Bronchial epithelial cell (primary cell): ENCODE data around the gene BLACAT1. TPM values are rescaled to one million over a fixed set of nuclear protein-coding genes. Genes with fewer than 3 reads are reported as not detected.

Experiments used
- DNase-seq: peaks from one replicate; pipeline ENCODE4 v3.0.0-alpha.2; 2010; ENCODE audit warnings: low read depth
- FAIRE-seq: peaks from 2 replicates; lab custom pipeline; 2011; peaks lifted over from hg19 to GRCh38; lab: Jason Lieb, UNC
- H3K27me3 ChIP-seq: 2 replicates; pipeline ENCODE4 v1.5.1; 2011; ENCODE audit warnings: low read length; ENCODE audit not compliant: control insufficient read depth, insufficient read depth
- H3K36me3 ChIP-seq: 2 replicates; pipeline ENCODE4 v1.5.1; 2011; ENCODE audit warnings: low read length; ENCODE audit not compliant: control insufficient read depth, insufficient read depth
- H3K4me3 ChIP-seq: 2 replicates; pipeline ENCODE4 v1.5.1; 2011; ENCODE audit warnings: mild to moderate bottlenecking, low read depth, low read length, control low read depth
- total RNA-seq: library from RNA; depleted of rRNA; stranded (reverse); fragments of >200 nt; gene quantifications from 2 replicates; pipeline ENCODE4 v1.2.1, GENCODE V29; 2014
- TF ChIP-seq, protein P1 (sequence below): IDR thresholded peaks from 2 replicates; pipeline ENCODE4 v1.5.1; 2011; ENCODE audit warnings: mild to moderate bottlenecking, moderate library complexity, low read length, control low read depth, inconsistent platforms; ENCODE audit not compliant: insufficient read depth, severe bottlenecking

Gene BLACAT1
- total RNA-seq, 1 donor from 2014 or later = 0.79 TPM

DNA sequence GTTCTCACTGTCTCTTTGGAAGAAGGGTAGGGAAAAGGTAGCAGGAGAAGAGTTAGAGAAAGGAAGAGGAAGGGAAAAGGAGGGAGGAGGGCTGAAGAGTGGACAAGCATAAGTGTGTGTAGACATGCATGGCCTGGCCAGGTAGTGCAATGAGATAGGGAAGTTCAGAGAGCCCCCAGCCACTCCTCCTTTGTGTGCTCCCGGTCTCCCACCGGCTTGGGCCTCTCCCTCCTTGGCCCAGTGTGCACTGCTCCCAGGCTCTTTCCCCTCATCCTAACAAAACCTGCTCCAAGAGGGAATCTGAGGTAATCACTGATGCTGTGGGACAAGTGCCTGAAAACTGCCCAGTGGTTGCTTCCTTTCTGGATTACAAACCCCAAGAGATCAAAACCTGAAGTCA lies 23.7 kb downstream of the BLACAT1 start:
- Histone ChIP-seq H3K4me3 (no peak overlapping the region), H3K27me3 (peaks cover 2% of the 10 kb centered on the region), H3K36me3 (no peaks in the 10 kb centered on the region)
- FAIRE-seq = no peak
- no peak for DNase-seq
- TF ChIP-seq, protein P1, sequence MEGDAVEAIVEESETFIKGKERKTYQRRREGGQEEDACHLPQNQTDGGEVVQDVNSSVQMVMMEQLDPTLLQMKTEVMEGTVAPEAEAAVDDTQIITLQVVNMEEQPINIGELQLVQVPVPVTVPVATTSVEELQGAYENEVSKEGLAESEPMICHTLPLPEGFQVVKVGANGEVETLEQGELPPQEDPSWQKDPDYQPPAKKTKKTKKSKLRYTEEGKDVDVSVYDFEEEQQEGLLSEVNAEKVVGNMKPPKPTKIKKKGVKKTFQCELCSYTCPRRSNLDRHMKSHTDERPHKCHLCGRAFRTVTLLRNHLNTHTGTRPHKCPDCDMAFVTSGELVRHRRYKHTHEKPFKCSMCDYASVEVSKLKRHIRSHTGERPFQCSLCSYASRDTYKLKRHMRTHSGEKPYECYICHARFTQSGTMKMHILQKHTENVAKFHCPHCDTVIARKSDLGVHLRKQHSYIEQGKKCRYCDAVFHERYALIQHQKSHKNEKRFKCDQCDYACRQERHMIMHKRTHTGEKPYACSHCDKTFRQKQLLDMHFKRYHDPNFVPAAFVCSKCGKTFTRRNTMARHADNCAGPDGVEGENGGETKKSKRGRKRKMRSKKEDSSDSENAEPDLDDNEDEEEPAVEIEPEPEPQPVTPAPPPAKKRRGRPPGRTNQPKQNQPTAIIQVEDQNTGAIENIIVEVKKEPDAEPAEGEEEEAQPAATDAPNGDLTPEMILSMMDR = no peak

DNA sequence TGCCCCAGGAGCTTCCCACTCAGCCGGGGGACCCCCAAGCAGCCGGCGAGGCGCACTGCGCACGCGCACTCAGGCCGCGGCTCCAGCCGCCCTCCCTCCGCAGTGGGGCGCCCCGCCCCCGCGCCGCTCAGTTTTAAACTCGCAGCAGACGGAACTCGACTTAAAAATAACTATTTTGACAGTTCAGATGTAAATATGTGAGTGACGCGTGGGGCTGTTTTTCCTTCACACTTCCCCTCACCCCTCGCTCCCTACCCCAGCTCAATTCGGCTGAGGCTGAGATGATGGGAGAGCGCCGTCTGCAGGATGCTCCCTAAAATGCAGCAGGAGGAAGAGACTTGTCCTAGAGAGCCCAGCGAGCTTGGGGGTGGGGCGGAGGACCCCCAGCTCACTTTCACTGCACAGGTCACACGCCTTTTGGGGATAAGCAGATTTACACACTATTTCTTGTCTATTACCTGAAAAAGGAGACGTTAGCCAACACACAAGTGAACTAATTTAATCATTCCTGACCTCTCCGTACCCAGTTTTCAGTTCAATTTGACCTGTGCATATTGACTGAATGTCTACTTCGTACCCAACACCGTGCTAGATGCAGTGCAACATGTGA lies 25.0 kb downstream of the BLACAT1 start:
- TF ChIP-seq, protein P1 = peak; percentile 86
- no peak for FAIRE-seq
- DNase-seq = peak; percentile 38

DNA sequence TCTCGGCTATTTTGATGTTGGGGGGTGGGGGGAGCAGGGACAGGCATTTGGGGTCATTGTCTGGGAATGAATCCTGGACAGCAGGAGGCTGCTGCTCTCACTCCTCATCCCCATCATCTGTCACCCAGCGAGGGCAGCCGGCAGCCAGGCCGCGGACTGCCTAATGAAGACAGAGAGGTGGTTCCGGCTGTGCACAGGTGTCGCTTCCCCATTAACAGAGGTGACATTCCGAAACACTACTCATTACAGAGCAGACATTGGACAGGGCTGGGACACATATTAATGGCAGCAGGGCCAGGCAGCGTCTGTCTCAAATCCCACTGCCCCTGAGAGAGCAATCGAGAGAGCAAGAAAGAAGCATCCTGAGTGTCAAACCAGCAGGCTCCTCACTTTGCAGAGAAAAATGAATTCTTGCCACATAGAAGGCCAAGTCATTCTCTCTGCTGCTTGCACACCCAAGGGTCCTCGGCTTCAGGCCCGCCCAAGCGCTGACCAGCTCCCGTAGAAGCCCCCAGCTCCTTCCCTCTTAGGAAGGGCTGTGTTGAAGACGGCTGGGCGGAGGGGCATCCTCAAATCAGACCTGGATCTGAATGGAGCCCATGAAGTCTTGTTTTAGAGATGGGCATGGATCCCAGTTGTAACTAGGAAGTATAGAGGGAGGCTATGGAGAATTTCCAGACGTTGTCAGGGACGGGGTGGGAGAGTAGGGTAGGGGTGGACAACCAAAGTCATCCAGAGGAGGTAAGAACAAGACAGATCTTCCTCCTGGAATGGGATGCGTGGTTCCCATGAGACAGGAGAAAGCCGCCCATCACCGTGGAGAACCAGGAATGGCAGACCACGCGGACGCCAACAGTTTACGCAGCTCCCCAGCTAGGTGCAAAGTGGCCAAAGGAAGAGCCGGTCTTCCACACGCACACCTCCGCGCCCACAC lies 25.8 kb downstream of the BLACAT1 start:
- Histone ChIP-seq H3K36me3 (no peaks in the 10 kb centered on the region), H3K27me3 (peaks cover 7% of the 10 kb centered on the region), H3K4me3 (peak overlapping the region; percentile 34)
- DNase-seq (no peak), FAIRE-seq (no peak)
- TF ChIP-seq, protein P1 = no peak

More for the DNA sequence above, 25.0 kb downstream of the BLACAT1 start:
- peaks cover 4% of the 10 kb centered on the region for H3K27me3 ChIP-seq
- peak overlapping the region; percentile 34 for H3K4me3 ChIP-seq
- H3K36me3 ChIP-seq = no peaks in the 10 kb centered on the region

DNA sequence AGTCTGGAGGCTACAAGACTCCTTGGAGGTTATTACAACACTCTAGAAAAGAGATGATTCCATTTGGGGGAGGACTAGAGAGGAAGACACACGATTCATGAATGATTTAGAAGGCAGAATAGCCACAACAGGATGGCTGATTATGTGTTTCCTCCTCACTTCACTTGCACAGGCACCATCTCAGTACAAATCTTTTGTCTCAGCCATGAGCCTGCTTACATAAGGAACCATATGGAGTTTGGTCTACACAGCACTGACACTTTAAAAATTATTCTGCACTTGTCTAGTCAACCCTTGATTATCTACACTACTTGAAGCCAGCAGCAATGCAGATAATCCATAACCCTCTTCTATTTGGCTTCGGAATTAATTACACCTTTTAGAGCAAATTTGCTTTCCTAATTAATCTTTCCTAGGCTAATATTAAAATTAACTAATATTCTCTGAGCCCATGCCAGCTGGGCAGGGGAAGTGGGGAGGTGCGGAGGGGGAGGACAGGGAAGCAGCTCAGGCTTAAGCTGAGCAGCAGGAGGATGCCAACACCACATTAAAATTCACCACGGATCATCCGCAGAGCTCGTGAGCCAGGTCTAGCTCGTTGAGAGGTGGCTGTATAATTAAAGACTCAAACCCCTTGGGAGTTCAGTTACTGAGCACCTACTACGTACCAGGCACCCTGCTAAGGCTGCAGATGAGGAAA lies 30.8 kb downstream of the BLACAT1 start:
- H3K27me3 ChIP-seq = peaks cover 9% of the 10 kb centered on the region
- H3K4me3 ChIP-seq = no peak overlapping the region
- TF ChIP-seq, protein P1 = no peak
- DNase-seq = no peak
- FAIRE-seq = no peak
- no peaks in the 10 kb centered on the region for H3K36me3 ChIP-seq

DNA sequence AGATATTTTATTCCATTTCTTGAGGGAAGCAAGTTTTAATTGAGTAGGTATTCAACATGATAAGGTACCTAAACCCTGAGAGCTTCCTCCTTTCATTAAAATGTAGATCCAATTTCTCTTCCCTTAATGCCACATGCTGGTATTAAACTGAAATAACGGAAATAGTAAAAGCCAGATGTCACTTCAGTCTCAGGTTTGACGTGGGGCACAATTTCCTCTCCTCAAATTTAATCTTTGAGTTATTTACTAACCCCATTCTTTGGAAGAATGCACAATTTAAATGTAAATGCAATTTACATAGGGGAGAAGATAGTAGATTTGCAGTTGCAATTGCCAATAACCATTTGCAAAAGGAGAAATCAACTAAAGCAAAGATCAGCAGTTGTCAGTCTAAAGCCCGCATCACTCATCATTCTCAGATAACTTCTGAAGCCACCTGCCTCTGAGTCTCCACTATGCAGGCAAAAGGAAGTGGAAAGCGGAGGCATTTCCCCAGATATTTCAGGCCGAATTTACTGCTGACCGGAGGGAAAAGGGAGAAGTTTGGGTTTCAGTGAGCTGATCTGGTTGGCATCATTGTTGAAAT lies 31.9 kb downstream of the BLACAT1 start:
- H3K27me3 ChIP-seq = peaks cover 9% of the 10 kb centered on the region
- FAIRE-seq (no peak), DNase-seq (no peak)
- no peak overlapping the region for H3K4me3 ChIP-seq
- TF ChIP-seq, protein P1 = no peak
- no peaks in the 10 kb centered on the region for H3K36me3 ChIP-seq
